Measurements from ENCODE around the gene CGAS. TPM values are rescaled to one million over a fixed set of nuclear protein-coding genes. Genes with fewer than 3 reads are reported as not detected.

CGAS gene
- total RNA-seq, 1 experiment from 2014 or later = 35.0 TPM

DNA sequence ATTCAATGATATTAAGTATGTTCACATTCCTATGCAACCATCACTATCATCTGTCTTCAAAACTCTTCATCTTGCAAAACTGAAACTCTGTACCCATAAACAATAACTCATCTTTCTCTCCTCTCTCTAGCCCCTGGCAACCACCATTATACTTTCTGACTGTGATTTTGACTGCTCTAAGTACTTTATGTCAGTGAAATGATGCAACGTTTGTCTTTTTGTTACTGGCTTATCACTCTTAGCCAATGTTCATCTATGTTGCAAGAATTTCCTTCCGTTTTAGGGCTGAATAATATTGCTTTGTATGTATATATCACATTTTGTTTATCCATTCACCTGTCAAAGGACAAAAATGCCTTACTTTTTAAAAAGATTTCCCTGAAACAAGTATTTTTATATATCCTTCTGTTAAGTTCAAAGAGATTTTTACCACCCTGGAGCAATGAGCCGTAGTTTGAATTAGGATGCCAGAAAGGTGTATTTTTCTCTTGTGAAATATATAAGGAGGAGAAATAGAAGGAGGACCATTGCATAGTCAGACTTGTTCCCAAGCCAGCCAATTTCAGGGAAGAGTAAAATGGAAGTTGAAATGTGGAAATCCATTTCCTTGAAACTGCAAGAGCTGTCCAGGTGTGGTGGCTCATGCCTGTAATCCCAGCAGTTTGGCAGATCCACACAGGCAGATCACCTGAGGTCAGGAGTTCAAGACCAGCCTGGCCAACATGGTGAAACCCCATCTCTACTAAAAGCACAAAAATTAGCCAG lies 4.0 kb upstream of the CGAS start:
- Mint-ChIP-seq H3K4me1 (ENCODE audit: low read depth, unreplicated experiment) (peaks cover 8% of the 10 kb centered on the region), H3K4me3 (ENCODE audit: low read depth, unreplicated experiment) (no peak overlapping the region), H3K36me3 (ENCODE audit: insufficient read depth, unreplicated experiment) (peaks cover 16% of the 10 kb centered on the region), H3K27me3 (ENCODE audit: unreplicated experiment) (no peaks in the 10 kb centered on the region), H3K27ac (ENCODE audit: unreplicated experiment) (no peak overlapping the region), H3K9me3 (ENCODE audit: low read depth, unreplicated experiment) (no peaks in the 10 kb centered on the region)
- TF ChIP-seq, protein P1, sequence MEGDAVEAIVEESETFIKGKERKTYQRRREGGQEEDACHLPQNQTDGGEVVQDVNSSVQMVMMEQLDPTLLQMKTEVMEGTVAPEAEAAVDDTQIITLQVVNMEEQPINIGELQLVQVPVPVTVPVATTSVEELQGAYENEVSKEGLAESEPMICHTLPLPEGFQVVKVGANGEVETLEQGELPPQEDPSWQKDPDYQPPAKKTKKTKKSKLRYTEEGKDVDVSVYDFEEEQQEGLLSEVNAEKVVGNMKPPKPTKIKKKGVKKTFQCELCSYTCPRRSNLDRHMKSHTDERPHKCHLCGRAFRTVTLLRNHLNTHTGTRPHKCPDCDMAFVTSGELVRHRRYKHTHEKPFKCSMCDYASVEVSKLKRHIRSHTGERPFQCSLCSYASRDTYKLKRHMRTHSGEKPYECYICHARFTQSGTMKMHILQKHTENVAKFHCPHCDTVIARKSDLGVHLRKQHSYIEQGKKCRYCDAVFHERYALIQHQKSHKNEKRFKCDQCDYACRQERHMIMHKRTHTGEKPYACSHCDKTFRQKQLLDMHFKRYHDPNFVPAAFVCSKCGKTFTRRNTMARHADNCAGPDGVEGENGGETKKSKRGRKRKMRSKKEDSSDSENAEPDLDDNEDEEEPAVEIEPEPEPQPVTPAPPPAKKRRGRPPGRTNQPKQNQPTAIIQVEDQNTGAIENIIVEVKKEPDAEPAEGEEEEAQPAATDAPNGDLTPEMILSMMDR (IDR thresholded peaks at IDR 0.05; ENCODE audit: unreplicated experiment) = no peak
- intact Hi-C loops (cut with micrococcal nuclease; ENCODE audit: unreplicated experiment) = no loop called here
- no peak for DNase-seq
- CTCF ChIA-PET = no interaction called here
- BruUV-seq (replicated peaks) = no TSS peak

DNA sequence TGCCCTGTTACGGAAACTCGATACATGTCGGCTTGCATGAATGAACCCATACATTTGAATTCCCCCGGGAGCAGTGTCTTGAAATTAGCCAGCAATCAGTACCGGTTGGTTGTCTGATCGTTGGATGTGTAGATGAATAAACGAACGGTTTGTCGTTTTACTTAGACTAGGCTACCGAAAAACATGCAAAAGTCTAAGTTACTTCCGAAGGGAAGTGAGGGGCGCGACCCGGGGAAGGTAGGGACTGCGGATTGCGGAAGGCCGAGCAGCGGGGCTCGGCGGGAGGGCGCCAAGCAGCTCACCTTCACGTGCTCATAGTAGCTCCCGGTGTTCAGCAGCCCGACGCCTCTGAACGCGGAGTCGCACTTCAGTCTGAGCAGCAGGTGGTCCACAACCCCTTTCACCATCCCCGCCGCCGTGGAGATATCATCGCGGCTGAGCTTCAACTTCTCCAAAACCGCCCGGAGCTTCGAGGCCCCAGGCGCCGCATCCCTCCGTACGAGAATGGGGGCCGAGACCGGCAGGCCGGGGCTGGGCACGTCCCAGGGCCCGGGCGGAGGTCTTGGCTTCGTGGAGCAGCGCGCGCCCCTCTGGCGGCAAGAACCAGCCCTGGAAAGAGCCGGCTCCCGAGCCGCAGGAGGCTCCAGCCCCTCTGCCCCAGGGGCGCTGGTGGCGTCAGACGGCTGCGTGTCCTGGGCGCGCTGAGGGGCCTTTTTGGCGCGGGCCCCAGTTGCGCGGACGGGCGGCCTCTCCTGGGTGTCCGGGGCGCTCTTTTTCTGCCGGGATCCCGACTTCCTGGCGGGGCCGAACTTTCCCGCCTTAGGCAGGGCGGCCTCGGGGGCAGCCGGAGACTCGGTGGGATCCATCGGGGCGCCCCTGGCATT lies 632 bp downstream of the CGAS start:
- CTCF ChIA-PET = interaction anchor here (0.5 to 1.4 kb wide), 5 partner anchors 10 to 426 kb away, joined by 4 read pairs; partner anchors contain the start of gene MTO1
- no peaks in the 10 kb centered on the region for H3K27me3 Mint-ChIP-seq (ENCODE audit: unreplicated experiment)

DNA sequence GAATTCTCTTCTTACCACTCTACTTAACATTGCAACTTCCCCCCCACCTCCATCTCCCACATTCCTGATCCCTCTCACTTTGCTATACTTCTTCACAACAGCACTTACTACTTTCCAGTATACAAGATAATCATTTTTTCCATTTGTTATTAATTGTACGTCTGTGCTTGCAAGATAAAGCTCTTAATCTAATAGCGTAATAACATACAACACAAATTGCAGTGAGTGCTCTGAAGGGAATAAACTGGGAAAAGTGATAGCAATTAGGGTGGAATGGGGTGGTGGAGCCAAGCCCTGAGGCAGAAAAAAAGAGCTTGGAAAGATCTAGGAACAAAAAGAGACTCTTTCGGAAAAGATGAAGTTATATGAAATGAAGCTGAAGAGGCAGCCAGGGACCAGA lies 8.5 kb downstream of the CGAS start:
- no peaks in the 10 kb centered on the region for H3K27me3 Mint-ChIP-seq (ENCODE audit: unreplicated experiment)
- no peak overlapping the region for H3K27ac Mint-ChIP-seq (ENCODE audit: unreplicated experiment)
- intact Hi-C loops (cut with micrococcal nuclease; ENCODE audit: unreplicated experiment) = no loop called here
- no TSS peak for BruUV-seq (replicated peaks)
- no peaks in the 10 kb centered on the region for H3K9me3 Mint-ChIP-seq (ENCODE audit: low read depth, unreplicated experiment)
- CTCF ChIA-PET = no interaction called here
- H3K36me3 Mint-ChIP-seq (ENCODE audit: insufficient read depth, unreplicated experiment) = peaks cover 47% of the 10 kb centered on the region
- TF ChIP-seq, protein P1 (IDR thresholded peaks at IDR 0.05; ENCODE audit: unreplicated experiment) = no peak
- H3K4me1 Mint-ChIP-seq (ENCODE audit: low read depth, unreplicated experiment) = peaks cover 9% of the 10 kb centered on the region
- DNase-seq = no peak
- no peak overlapping the region for H3K4me3 Mint-ChIP-seq (ENCODE audit: low read depth, unreplicated experiment)

More for the DNA sequence above, 632 bp downstream of the CGAS start:
- Mint-ChIP-seq H3K27ac (ENCODE audit: unreplicated experiment) (peak overlapping the region; percentile 77), H3K36me3 (ENCODE audit: insufficient read depth, unreplicated experiment) (peaks cover 45% of the 10 kb centered on the region), H3K9me3 (ENCODE audit: low read depth, unreplicated experiment) (no peaks in the 10 kb centered on the region), H3K4me3 (ENCODE audit: low read depth, unreplicated experiment) (peak overlapping the region; percentile 70), H3K4me1 (ENCODE audit: low read depth, unreplicated experiment) (peaks cover 8% of the 10 kb centered on the region)
- DNase-seq = peak; percentile 56
- no TSS peak for BruUV-seq (replicated peaks)
- intact Hi-C loops (cut with micrococcal nuclease; ENCODE audit: unreplicated experiment) = no loop called here
- TF ChIP-seq, protein P1 (IDR thresholded peaks at IDR 0.05; ENCODE audit: unreplicated experiment) = no peak

- H3K4me3 Mint-ChIP-seq (ENCODE audit: low read depth, unreplicated experiment) = no peak overlapping the region
- CTCF ChIA-PET = no interaction called here
- H3K36me3 Mint-ChIP-seq (ENCODE audit: insufficient read depth, unreplicated experiment) = peaks cover 31% of the 10 kb centered on the region
- H3K9me3 Mint-ChIP-seq (ENCODE audit: low read depth, unreplicated experiment) = no peaks in the 10 kb centered on the region
- intact Hi-C loops (cut with micrococcal nuclease; ENCODE audit: unreplicated experiment) = no loop called here
- H3K27me3 Mint-ChIP-seq (ENCODE audit: unreplicated experiment) = no peaks in the 10 kb centered on the region
- H3K27ac Mint-ChIP-seq (ENCODE audit: unreplicated experiment) = no peak overlapping the region
- no TSS peak for BruUV-seq (replicated peaks)
- TF ChIP-seq, protein P1 (IDR thresholded peaks at IDR 0.05; ENCODE audit: unreplicated experiment) = no peak
- no peaks in the 10 kb centered on the region for H3K4me1 Mint-ChIP-seq (ENCODE audit: low read depth, unreplicated experiment)
- DNase-seq = no peak
Observed at GRCh38 chr6:73435236-73435635, 16.9 kb downstream of the CGAS start.

All from Calu3 (cell line).